Chondrocyte (in vitro differentiated cells): ENCODE measurements around the gene CPT2. TPM values are rescaled to one million over a fixed set of nuclear protein-coding genes. Genes with fewer than 3 reads are reported as not detected.

Source experiments
- DNase-seq: peaks from one replicate; pipeline ENCODE4 v3.0.0; 2021; ENCODE audit warnings: mixed read lengths, low spot score
- H3K27ac Mint-ChIP-seq: one replicate; pipeline ENCODE4 v1.8.0; 2021; ENCODE audit warnings: mild to moderate bottlenecking, moderate library complexity, mixed read lengths; ENCODE audit not compliant: unreplicated experiment
- H3K27me3 Mint-ChIP-seq: 2 replicates; pipeline ENCODE4 v1.8.0; 2021; ENCODE audit warnings: low read depth, mixed read lengths
- H3K36me3 Mint-ChIP-seq: 2 replicates; pipeline ENCODE4 v1.8.0; 2021; ENCODE audit warnings: low read depth, mixed read lengths
- H3K4me1 Mint-ChIP-seq: 2 replicates; pipeline ENCODE4 v1.8.0; 2021; ENCODE audit warnings: low read depth, mild to moderate bottlenecking, mixed read lengths
- H3K4me3 Mint-ChIP-seq: one replicate; pipeline ENCODE4 v1.8.0; 2021; ENCODE audit warnings: mild to moderate bottlenecking, moderate library complexity, mixed read lengths; ENCODE audit not compliant: unreplicated experiment
- H3K9me3 Mint-ChIP-seq: 2 replicates; pipeline ENCODE4 v1.8.0; 2021; ENCODE audit warnings: low read depth, mixed read lengths
- CTCF ChIP-seq: fragments of 200-600 bp; sonication (generic); IDR thresholded peaks from 2 replicates; pipeline ENCODE4 v1.5.0; 2021; ENCODE audit warnings: antibody characterized with exemption, mild to moderate bottlenecking, moderate library complexity
- total RNA-seq: library from RNA; stranded (reverse); gene quantifications from 3 replicates; pipeline ENCODE4 v1.2.1, GENCODE V29; 2021

CPT2 gene
- total RNA-seq, 1 donor from 2014 or later: 11.0 TPM

DNA sequence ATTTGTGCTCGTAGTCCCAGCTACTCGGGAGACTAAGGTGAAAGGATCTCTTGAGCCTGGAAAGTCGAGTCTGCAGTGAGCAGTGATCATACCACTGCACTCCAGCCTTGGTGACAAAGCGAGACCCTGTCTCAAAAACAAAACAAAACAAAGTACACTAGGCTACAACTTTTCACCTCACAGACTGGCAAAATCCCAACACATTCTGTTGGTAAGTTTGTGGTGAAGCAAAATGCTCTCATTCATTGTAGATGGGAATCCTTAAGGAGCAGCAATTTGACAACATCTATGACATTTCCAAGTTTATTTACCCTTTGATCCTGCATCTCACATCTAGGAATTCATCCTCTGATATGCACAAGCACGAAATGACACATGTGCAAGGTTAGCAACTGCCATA lies 34.0 kb upstream of the CPT2 start:
- TF ChIP-seq CTCF: no peak
- no peaks in the 10 kb centered on the region for H3K36me3 Mint-ChIP-seq
- no peaks in the 10 kb centered on the region for H3K4me1 Mint-ChIP-seq
- H3K4me3 Mint-ChIP-seq: no peak overlapping the region
- no peaks in the 10 kb centered on the region for H3K27me3 Mint-ChIP-seq
- no peak overlapping the region for H3K27ac Mint-ChIP-seq
- no peaks in the 10 kb centered on the region for H3K9me3 Mint-ChIP-seq
- DNase-seq: no peak

GRCh38 chr1:53163291-53163768 lies 33.3 kb upstream of the CPT2 start:
- Mint-ChIP-seq H3K27me3 (no peaks in the 10 kb centered on the region), H3K36me3 (no peaks in the 10 kb centered on the region), H3K9me3 (no peaks in the 10 kb centered on the region), H3K4me3 (no peak overlapping the region), H3K4me1 (no peaks in the 10 kb centered on the region), H3K27ac (no peak overlapping the region)
- no peak for DNase-seq
- TF ChIP-seq CTCF: no peak

GRCh38 chr1:53165408-53165961 lies 31.1 kb upstream of the CPT2 start:
- H3K4me1 Mint-ChIP-seq: no peaks in the 10 kb centered on the region
- H3K36me3 Mint-ChIP-seq: no peaks in the 10 kb centered on the region
- no peaks in the 10 kb centered on the region for H3K27me3 Mint-ChIP-seq
- H3K9me3 Mint-ChIP-seq: no peaks in the 10 kb centered on the region
- DNase-seq: no peak
- no peak overlapping the region for H3K27ac Mint-ChIP-seq
- TF ChIP-seq CTCF: no peak
- H3K4me3 Mint-ChIP-seq: no peak overlapping the region

GRCh38 chr1:53166366-53166765 lies 30.3 kb upstream of the CPT2 start:
- H3K36me3 Mint-ChIP-seq: no peaks in the 10 kb centered on the region
- no peaks in the 10 kb centered on the region for H3K4me1 Mint-ChIP-seq
- no peak for TF ChIP-seq CTCF
- no peak for DNase-seq
- no peaks in the 10 kb centered on the region for H3K9me3 Mint-ChIP-seq
- H3K27me3 Mint-ChIP-seq: no peaks in the 10 kb centered on the region
- no peak overlapping the region for H3K4me3 Mint-ChIP-seq
- no peak overlapping the region for H3K27ac Mint-ChIP-seq

- Mint-ChIP-seq H3K27me3 (no peaks in the 10 kb centered on the region), H3K9me3 (no peaks in the 10 kb centered on the region), H3K4me3 (no peak overlapping the region), H3K27ac (no peak overlapping the region), H3K4me1 (peaks cover under 1% of the 10 kb centered on the region), H3K36me3 (no peaks in the 10 kb centered on the region)
- DNase-seq: no peak
- no peak for TF ChIP-seq CTCF
These were observed 29.7 kb upstream of the CPT2 start for GRCh38 chr1:53166912-53167311.
